ENCODE results near the gene BCR.
"Not testable (repeated sequence)": the region's sequence is repeated elsewhere in the genome, so short reads cannot be mapped to it uniquely, and the experiment has no call there.

BCR gene

DNA sequence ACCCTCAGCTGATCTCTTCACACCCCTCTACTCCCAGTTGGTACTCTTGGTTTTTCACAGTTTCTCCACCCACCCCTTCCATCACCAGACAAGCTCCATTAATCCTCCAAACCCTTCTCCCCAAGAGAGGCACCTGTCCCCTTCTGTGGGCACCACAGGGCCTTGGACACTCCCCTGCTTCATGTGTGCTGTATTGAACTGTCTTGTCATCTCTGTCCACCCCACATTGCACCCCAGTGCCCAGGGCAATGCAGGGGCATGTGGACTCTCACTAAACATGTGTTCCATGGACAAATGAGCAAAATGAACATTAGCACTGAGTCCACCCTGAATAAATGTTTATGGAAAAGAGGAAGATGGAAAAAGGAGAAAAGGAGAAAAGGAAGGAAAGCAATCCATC, 181.4 kb downstream of the BCR start:
- DNase-seq (ENCODE audit: low spot score) (no peak), FAIRE-seq (peak; percentile 30)

DNA sequence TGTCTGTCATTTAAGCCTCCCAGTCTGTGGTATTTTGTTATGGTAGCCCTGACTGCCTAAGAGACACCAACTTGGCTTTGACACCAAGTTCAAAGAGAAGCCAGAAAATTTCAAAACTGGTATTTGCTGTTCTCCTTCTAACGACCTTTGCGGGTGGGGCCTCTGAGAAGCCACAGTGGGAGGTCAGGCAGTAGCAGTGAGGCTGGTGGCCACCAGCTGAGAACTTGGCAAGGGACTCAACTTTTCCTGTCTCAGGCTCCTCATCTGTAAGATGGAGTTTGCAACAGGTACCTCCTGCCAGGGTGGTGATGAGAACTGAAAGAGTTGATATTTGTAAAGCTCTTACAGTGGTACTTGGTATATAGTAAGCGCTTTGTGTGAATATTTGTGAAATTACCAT, 183.4 kb downstream of the BCR start:
- DNase-seq (ENCODE audit: low spot score): no peak
- no peak for FAIRE-seq

GRCh38 chr22:23364389-23364788, 184.1 kb downstream of the BCR start:
- FAIRE-seq (no peak), DNase-seq (ENCODE audit: low spot score) (no peak)

DNA sequence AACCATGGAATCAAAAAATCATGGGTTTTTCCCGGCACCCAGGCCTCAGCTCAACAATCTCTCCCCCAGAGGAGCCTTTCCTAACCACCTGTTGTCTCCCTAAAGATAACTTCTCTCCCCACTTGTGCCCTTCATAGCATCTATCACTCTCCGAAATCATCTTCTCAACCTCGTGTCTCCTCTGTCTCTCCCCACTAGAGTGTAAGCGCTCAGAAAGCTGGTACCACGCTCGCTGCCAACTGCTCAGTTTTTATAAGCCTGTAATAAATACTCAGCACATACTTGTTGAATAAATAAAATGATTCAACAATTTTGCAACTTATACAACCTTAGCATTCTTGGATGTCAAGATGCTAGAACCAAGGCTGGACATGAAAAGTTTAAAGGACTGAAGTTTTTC, 185.2 kb downstream of the BCR start:
- DNase-seq (ENCODE audit: low spot score) (no peak), FAIRE-seq (no peak)

DNA sequence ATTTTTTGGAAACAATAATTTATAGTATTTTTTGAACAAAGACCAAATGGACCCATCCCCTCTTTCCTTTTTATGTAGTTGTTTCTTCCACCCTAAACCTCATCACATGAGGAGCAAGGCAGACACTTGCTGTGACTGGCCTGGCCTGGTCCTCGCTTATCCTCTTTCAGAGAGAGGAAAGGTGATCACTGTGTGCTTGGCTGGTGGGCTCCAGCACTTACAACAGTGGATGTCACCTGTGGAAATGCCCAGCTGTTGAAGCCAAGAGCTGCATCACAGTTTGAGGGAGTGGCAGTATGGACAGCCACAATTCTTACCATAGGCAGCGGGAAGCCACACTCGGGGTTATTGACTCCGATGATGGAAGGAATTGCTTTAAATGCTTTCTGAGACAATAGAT, 185.7 kb downstream of the BCR start:
- FAIRE-seq (peak; percentile 91), DNase-seq (ENCODE audit: low spot score) (no peak)

- DNase-seq (ENCODE audit: low spot score); FAIRE-seq: not testable (repeated sequence)
These were observed 186.9 kb downstream of the BCR start for GRCh38 chr22:23367196-23367595.

Measured in urothelium cell line (cell line).